ENCODE measurements around the gene UNC93B1. TPM values are rescaled to one million over a fixed set of nuclear protein-coding genes. Genes with fewer than 3 reads are reported as not detected.

Gene UNC93B1
- total and polyA plus RNA-seq, 11 donors, result 5.0 to 34.2 (median 6.9) TPM

- WGBS, 4 donors, result 26 to 43% (median 36%) methylated on average over 19 to 22 of the region's 22 CpGs
- H3K9me3 ChIP-seq, result no peaks in the 10 kb centered on the region
- peaks cover 0 to 49% (median 13%) of the 10 kb centered on the region in 9 donors for H3K36me3 ChIP-seq
- TF ChIP-seq POLR2A (IDR thresholded peaks at IDR 0.05) (peak in 1 of 2 donors; percentile 28), CTCF (IDR thresholded peaks at IDR 0.05) (no peak)
- peak overlapping the region; percentile 52 to 95 (median 81) for H3K4me3 ChIP-seq
- H3K27ac ChIP-seq, result peak overlapping the region; percentile 74 to 96 (median 90)
- H3K4me1 ChIP-seq, result peaks cover 11 to 52% (median 41%) of the 10 kb centered on the region in 12 donors
- no peaks in the 10 kb centered on the region for H3K27me3 ChIP-seq
- DNase-seq, result peak; percentile 73 to 83 (median 76)
- ATAC-seq, result peak; percentile 15 to 64 (median 18)
- intact Hi-C loops (cut with DNase I), result no loop called here
Observed at GRCh38 chr11:68040101-68040956, 36.4 kb upstream of the UNC93B1 start.

- Histone ChIP-seq H3K4me1 (peaks cover 11 to 52% (median 41%) of the 10 kb centered on the region in 12 donors), H3K27ac (peak overlapping the region; percentile 74 to 96 (median 90)), H3K36me3 (peaks cover 0 to 44% (median 10%) of the 10 kb centered on the region in 9 donors), H3K27me3 (no peaks in the 10 kb centered on the region), H3K9me3 (no peaks in the 10 kb centered on the region), H3K4me3 (peak overlapping the region; percentile 52 to 95 (median 81))
- DNase-seq (peak in 2 of 5 donors; percentile 30 to 32), ATAC-seq (no peak)
- intact Hi-C loops (cut with DNase I), result loop anchor here in 5 of 10 donors (2.0 to 10.0 kb wide), 9 partner anchors 37 to 175 kb away; partner anchors contain the start of genes CHKA (in 4 of the 5), KMT5B (in 2 of the 5) and UNC93B1 (in 1 of the 5)
- TF ChIP-seq CTCF (IDR thresholded peaks at IDR 0.05) (no peak), POLR2A (IDR thresholded peaks at IDR 0.05) (no peak)
- 35 to 59% (median 48%) methylated on average over 9 to 10 of the region's 10 CpGs for WGBS, 4 donors
Observed at GRCh38 chr11:68039526-68040086, 35.7 kb upstream of the UNC93B1 start.

GRCh38 chr11:68038718-68039525, 35.0 kb upstream of the UNC93B1 start, which contains the start of gene TCIRG1:
TSS of gene TCIRG1 (plus strand) at chr11:68039025. CDS start at chr11:68041272, 2,247 bp downstream.
- peak; percentile 67 to 88 (median 82) for ATAC-seq
- H3K36me3 ChIP-seq, result peaks cover 0 to 44% (median 17%) of the 10 kb centered on the region in 9 donors
- intact Hi-C loops (cut with DNase I), result loop anchor here in 5 of 10 donors (2.0 to 10.0 kb wide), 9 partner anchors 37 to 176 kb away; partner anchors contain the start of genes CHKA (in 4 of the 5), KMT5B (in 2 of the 5) and UNC93B1 (in 1 of the 5)
- H3K9me3 ChIP-seq, result no peaks in the 10 kb centered on the region
- DNase-seq, result peak; percentile 88 to 94 (median 91)
- H3K27ac ChIP-seq, result peak within 1 kb of the TSS; percentile 74 to 96 (median 90)
- peaks cover 11 to 58% (median 41%) of the 10 kb centered on the region in 12 donors for H3K4me1 ChIP-seq
- H3K4me3 ChIP-seq, result peak within 1 kb of the TSS; percentile 52 to 95 (median 81)
- 3 to 18% (median 9%) methylated on average over 23 to 51 of the region's 51 CpGs for WGBS, 4 donors
- H3K27me3 ChIP-seq, result no peaks in the 10 kb centered on the region
- TF ChIP-seq CTCF (IDR thresholded peaks at IDR 0.05) (no peak), POLR2A (IDR thresholded peaks at IDR 0.05) (peak; percentile 73 to 98)
